HUES6 (cell line): ENCODE measurements around the gene KLHL29.
A peak's percentile ranks its signal among the peaks of the same experiment; 100 is the strongest.

Experiments used
- H3K27ac ChIP-seq: 2 replicates; pipeline ENCODE4 v1.7.0; 2013; ENCODE audit warnings: low read depth, mild to moderate bottlenecking, low read length, inconsistent platforms
- H3K27me3 ChIP-seq: 2 replicates; pipeline ENCODE4 v1.6.1; 2013; ENCODE audit warnings: low read length; ENCODE audit not compliant: control insufficient read depth, insufficient read depth
- H3K36me3 ChIP-seq: 2 replicates; pipeline ENCODE4 v1.6.1; 2013; ENCODE audit warnings: low read length; ENCODE audit not compliant: control insufficient read depth, insufficient read depth
- H3K4me1 ChIP-seq: 2 replicates; pipeline ENCODE4 v1.6.1; 2013; ENCODE audit warnings: low read length; ENCODE audit not compliant: control insufficient read depth, insufficient read depth
- H3K4me3 ChIP-seq: 2 replicates; pipeline ENCODE4 v1.5.1; 2013; ENCODE audit warnings: low read depth, low read length
- H3K9ac ChIP-seq: one replicate; pipeline ENCODE4 v1.6.1; 2013; ENCODE audit warnings: mild to moderate bottlenecking, low read length
- H3K9me3 ChIP-seq: 2 replicates; pipeline ENCODE4 v1.6.1; 2013; ENCODE audit warnings: low read depth, low read length; ENCODE audit not compliant: control insufficient read depth, insufficient read depth

KLHL29 gene

DNA sequence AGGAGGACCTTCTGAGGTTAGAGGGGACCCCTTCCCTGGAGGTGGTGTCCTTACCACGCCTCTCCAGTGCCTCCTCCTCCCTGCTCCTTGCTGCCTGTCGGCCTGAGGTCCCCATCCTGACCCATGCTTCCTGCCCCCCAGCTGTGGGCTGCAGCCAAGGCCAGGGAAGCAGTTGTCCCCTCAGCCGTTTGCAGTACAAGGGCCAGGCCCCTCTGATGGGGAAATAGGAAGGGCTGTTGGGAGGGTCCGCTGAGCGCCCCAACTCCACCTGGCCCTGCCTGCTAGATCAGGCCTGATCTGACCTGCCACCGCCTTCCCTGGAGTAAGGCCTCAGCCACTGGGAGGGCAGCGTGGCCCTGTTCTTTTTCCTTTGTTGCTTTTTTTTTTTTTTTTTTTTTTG, 219.8 kb downstream of the KLHL29 start:
- Histone ChIP-seq H3K4me1 (peaks cover 21% of the 10 kb centered on the region), H3K9ac (no peak overlapping the region), H3K36me3 (no peaks in the 10 kb centered on the region), H3K27me3 (no peaks in the 10 kb centered on the region), H3K9me3 (peaks cover 13% of the 10 kb centered on the region), H3K27ac (no peak overlapping the region), H3K4me3 (no peak overlapping the region)

DNA sequence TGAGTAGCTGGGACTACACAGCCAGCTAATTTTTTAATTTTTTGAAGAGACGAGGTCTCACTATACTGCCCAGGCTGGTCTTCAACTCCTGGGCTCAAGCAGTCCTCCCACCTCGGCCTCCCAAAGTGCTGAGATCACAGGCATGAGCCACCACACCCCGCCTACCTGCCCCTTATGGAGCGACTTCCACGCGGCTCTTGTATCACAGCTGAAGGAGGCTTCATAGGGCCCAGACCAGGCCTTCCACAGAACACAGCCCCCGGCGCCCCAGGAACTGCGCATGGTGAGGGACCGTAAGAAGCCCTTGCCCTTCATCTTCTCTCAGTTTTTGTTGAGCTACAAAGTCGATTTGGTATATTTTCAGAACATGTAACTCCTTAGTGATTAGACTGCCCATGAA, 220.3 kb downstream of the KLHL29 start:
- no peaks in the 10 kb centered on the region for H3K36me3 ChIP-seq
- H3K9ac ChIP-seq: no peak overlapping the region

DNA sequence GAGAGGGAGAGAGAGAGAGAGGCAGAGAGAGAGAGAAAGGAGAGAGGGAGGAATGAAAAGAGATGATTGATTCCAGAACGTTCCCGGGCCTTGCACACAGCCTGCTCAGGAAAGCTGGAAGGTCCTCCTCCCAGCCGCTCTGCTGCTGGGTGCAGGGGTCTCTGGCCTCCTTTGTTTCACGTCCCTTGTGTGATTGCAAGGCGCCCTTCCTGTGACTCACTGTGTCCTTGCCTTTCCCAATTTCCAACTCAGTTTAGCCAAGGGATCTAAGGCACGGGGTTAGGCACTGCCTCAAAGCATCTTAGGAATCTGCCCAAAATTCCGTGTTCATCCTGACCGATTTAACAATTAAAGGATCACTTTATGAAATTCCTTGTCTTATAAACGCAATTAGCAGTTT, 221.2 kb downstream of the KLHL29 start:
- Histone ChIP-seq H3K36me3 (no peaks in the 10 kb centered on the region), H3K4me3 (no peak overlapping the region), H3K4me1 (peaks cover 21% of the 10 kb centered on the region), H3K27me3 (no peaks in the 10 kb centered on the region), H3K9me3 (peaks cover 24% of the 10 kb centered on the region), H3K9ac (no peak overlapping the region), H3K27ac (no peak overlapping the region)

More for the DNA sequence above, 220.3 kb downstream of the KLHL29 start:
- Histone ChIP-seq H3K27ac (no peak overlapping the region), H3K4me1 (peaks cover 21% of the 10 kb centered on the region), H3K27me3 (no peaks in the 10 kb centered on the region), H3K9me3 (peaks cover 16% of the 10 kb centered on the region), H3K4me3 (no peak overlapping the region)

DNA sequence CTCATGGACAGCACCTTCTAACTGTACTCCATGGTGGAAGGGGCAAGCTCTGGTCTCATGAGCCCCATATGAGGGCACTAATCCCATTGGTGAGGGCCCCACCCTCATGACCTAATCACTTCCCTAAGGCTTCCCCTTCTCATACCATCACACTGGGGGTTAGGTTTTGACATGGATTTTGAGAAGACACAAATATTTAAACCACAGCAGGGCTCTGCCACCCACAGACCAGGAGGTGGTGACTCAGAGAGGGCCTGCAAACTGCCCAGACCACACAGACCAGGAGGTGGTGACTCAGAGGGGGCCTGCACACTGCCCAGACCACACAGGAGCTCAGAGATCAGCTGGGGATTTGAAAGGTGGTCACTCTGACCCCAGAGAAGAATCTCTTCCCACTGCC, 222.0 kb downstream of the KLHL29 start:
- no peaks in the 10 kb centered on the region for H3K36me3 ChIP-seq
- H3K27me3 ChIP-seq: no peaks in the 10 kb centered on the region
- peaks cover 21% of the 10 kb centered on the region for H3K4me1 ChIP-seq
- no peak overlapping the region for H3K27ac ChIP-seq
- no peak overlapping the region for H3K4me3 ChIP-seq
- H3K9me3 ChIP-seq: peaks cover 30% of the 10 kb centered on the region
- no peak overlapping the region for H3K9ac ChIP-seq

DNA sequence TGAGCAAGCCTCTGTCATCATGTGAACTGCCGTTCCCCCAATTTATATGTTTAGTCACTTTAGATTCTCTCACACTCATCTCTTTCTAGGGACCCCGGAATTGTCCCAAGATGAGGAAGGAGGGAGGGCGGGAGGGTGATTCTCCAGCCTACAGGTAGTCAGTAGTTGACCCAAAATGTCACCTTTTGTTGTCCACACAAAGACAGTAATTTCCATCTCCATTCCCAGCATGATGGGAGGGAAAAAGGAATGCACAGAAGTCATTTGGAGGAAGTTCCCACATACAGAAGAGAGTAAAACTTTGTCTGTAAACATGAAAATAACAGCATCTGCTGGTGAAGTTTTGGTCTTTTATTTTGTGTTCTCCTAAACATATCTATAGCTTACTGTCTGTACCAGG, 222.9 kb downstream of the KLHL29 start:
- H3K36me3 ChIP-seq: no peaks in the 10 kb centered on the region
- H3K4me1 ChIP-seq: peaks cover 21% of the 10 kb centered on the region
- no peak overlapping the region; the same call in 1 of the 2 replicates for H3K27ac ChIP-seq
- H3K27me3 ChIP-seq: no peaks in the 10 kb centered on the region
- H3K9me3 ChIP-seq: peaks cover 35% of the 10 kb centered on the region
- H3K4me3 ChIP-seq: peak overlapping the region; percentile 25; the same call in 1 of the 2 replicates
- no peak overlapping the region for H3K9ac ChIP-seq

DNA sequence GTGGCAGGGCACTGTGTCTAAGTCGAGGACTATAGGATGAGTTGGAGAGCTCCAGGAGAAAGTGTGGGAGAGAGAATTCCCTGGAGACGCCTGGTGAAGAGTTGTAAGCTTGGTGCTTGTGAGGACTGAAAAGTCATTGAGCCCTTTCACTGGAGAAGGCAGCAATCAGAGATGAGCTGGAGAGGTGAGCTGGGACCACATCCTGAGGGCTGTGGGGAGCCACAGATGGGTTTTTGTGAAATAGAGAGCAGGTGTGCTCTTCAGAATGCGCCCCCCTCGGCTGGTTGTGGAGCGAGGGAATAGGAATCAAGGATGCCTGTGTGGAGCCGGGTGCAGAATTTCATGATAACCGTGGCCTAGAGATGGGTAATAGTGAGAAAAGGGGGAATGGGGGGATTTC, 224.3 kb downstream of the KLHL29 start:
- Histone ChIP-seq H3K9me3 (peaks cover 35% of the 10 kb centered on the region), H3K4me3 (no peak overlapping the region), H3K4me1 (peaks cover 21% of the 10 kb centered on the region), H3K9ac (no peak overlapping the region), H3K27me3 (no peaks in the 10 kb centered on the region), H3K36me3 (no peaks in the 10 kb centered on the region), H3K27ac (no peak overlapping the region)

DNA sequence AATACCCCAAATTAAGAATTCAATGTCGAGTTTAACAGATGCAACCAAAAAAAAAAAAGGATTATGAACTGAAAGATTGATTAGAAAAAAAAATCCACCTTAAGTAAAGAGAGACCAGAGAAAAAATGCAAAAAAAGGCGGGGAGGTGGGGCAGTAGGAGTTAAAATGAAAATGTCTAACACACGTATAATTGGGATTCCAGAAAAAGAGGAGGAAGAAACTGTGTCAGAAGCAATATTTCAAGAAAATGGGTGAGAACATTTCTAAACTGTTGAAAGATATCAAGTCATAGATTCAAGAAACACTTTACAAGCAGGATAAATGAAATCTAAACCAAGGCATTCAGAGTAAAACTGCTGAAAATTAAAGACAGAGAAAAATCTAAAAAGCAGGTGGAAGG, 226.9 kb downstream of the KLHL29 start:
- Histone ChIP-seq H3K4me1 (peaks cover 24% of the 10 kb centered on the region), H3K36me3 (no peaks in the 10 kb centered on the region), H3K4me3 (no peak overlapping the region), H3K27me3 (no peaks in the 10 kb centered on the region), H3K9ac (no peak overlapping the region), H3K9me3 (peaks cover 26% of the 10 kb centered on the region), H3K27ac (no peak overlapping the region)

DNA sequence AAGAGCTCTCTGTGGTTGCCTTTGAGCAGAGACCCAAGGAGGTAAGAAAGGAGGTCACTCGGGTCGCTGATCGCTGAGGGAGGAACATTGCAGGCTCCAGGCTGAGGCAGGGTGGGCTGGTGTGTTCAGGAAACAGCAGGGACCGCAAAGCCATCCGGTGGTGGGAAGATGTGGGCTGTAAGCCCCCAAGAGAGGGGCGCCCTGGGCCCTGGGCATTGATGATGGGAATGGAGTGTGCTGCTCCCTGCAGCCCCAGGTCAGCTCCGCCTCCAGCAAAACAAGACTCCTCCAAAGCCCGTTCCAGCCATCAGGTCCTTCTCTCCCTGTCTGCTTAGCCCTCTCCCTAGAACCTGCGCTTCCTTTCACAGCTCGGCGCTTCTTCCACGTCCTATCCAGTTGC, 229.7 kb downstream of the KLHL29 start:
- Histone ChIP-seq H3K9ac (no peak overlapping the region), H3K4me1 (0 out of 2 replicates have a peak, but pooled peaks cover 3% of the 10 kb centered on the region), H3K9me3 (peaks cover 22% of the 10 kb centered on the region), H3K27ac (no peak overlapping the region), H3K4me3 (no peak overlapping the region), H3K36me3 (no peaks in the 10 kb centered on the region), H3K27me3 (no peaks in the 10 kb centered on the region)

DNA sequence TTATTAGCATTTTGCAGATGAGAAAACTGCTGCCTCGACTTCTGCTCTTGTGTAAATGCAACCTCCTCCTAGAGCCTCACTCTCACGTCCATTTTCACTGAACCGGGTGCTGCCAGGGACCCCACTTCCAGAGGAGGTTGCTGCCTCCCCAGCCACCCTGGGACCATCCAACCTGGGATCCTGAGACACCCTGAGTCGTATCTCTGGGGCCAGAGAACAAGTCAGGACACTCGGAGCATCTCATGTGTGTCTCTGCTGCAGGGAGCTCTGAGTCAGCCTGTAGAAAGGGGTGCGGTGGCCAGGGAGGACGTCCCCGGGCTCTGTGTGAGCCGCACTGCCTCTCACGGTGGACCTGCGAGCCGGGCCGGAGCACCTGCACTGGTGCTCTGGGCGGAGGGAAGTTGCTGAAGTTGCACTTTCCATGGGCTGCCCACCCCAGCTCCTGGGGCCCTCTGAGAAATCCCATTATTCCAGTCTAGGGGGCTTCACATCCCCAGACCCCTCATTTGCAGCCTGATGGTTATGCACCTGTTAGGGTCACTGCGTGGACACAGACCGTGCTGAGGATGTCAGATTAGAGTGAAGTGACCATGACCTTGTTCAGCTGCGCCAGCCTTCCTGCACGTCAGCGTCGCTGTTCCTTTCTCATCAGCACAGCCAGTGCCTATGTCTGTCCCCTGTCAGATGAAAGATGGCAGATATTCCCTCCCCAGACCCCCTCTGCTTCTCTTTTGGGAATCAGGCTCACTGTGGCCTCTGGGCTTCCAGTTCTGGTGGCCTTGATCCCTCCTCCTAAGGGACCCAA, 230.4 kb downstream of the KLHL29 start:
- Histone ChIP-seq H3K36me3 (no peaks in the 10 kb centered on the region), H3K9me3 (peaks cover 17% of the 10 kb centered on the region), H3K4me3 (no peak overlapping the region), H3K27me3 (no peaks in the 10 kb centered on the region), H3K9ac (no peak overlapping the region), H3K4me1 (0 out of 2 replicates have a peak, but pooled peaks cover 3% of the 10 kb centered on the region), H3K27ac (no peak overlapping the region)

DNA sequence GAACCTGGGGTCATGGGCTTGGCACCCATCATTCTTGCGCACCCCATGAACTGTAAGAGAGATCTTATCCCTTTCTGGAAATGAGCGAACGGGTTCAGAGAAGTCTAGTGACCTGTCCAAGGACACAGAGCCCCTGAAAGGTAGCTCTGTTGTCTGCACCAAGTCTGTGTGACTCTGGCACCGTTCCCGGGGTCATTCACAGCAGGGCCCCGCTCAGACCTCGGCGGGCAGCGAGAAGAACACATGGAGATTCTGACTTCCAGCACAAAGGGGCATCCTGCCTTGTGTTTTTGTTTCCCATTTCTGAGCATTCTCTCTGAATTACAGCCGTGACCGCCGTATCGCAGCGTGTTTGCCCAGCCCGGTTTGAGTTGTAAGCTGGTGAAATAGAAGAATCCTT, 231.7 kb downstream of the KLHL29 start:
- peaks cover 8% of the 10 kb centered on the region for H3K9me3 ChIP-seq
- no peaks in the 10 kb centered on the region for H3K27me3 ChIP-seq
- H3K4me1 ChIP-seq: peaks cover 7% of the 10 kb centered on the region; the same call in 1 of the 2 replicates
- H3K9ac ChIP-seq: no peak overlapping the region
- H3K4me3 ChIP-seq: no peak overlapping the region
- H3K36me3 ChIP-seq: no peaks in the 10 kb centered on the region
- H3K27ac ChIP-seq: no peak overlapping the region

DNA sequence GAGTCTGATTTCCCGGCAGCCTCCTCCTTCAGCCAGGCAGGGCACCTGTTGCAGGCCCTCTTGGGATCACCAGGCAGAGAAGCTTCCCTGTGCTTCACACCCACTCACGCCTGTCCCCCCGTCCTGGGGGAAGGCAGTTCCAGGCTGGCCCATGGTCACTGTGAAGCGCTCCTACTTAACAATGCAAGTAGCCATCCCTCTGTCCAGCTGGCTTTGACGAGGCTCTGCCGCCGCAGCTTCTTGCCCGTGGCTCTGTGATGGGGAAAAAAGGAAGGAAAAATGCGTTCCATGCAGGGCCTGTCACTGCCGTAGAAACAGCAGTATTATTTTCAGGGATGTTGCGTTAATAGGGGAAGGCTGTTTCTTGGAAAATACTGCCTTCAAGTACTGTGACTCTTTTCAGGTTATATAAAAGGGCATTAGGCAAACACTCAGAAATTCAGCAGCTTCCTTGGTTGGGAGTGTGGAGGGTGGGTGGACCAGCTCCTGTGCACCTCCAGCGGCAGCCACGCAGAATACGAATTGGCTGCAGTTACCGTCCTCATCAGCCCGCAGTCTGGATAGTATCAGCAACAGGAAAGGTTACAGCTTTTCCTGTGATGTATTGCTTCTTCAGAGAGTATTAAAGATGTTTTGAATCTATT, 232.3 kb downstream of the KLHL29 start:
- Histone ChIP-seq H3K36me3 (no peaks in the 10 kb centered on the region), H3K4me1 (peaks cover 7% of the 10 kb centered on the region; the same call in 1 of the 2 replicates), H3K9ac (no peak overlapping the region), H3K27ac (no peak overlapping the region), H3K4me3 (no peak overlapping the region), H3K9me3 (peaks cover 3% of the 10 kb centered on the region; the same call in 1 of the 2 replicates), H3K27me3 (no peaks in the 10 kb centered on the region)
